ENCODE data around the gene GDF9. TPM values are rescaled to one million over a fixed set of nuclear protein-coding genes. Genes with fewer than 3 reads are reported as not detected.

The GDF9 gene
- total RNA-seq, 3 donors from 2014 or later (not counting 1 experiment from before 2014, with no cell fraction given): 0.53 to 0.78 (median 0.57) TPM

DNA sequence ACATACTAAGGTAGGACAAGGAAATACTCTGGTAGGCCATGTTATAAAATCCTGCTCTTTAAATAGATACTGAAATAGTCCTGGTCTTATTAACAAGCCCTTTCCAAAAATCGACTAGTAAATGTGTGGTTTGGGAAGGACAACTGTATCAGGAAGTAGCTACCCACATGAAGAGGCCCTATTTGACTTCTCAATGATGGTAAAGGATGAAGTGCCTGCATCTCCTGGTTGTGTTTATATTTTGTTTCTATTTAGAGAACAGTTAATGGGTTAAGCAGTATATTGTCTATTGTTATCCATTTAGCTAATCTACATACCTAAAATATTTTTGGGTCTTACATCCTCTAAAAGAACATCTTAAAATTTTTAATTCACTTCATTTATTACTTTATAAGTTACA lies 12.5 kb downstream of the GDF9 start:
- intact Hi-C loops (cut with micrococcal nuclease): no loop called here
- no peak overlapping the region for H3K27ac Mint-ChIP-seq
- H3K36me3 Mint-ChIP-seq: no peaks in the 10 kb centered on the region
- no peak overlapping the region for H3K4me3 ChIP-seq (ENCODE audit: low read length)
- no peaks in the 10 kb centered on the region for H3K27me3 ChIP-seq (ENCODE audit: control insufficient read depth, insufficient read depth, low read length)
- H3K4me3 Mint-ChIP-seq: no peak overlapping the region
- H3K9me3 ChIP-seq (ENCODE audit: control insufficient read depth, insufficient read depth, low read length): no peaks in the 10 kb centered on the region
- H3K27me3 Mint-ChIP-seq (ENCODE audit: low read depth in 2 of 2): peaks cover under 1 to 11% of the 10 kb centered on the region in 2 donors
- H3K9me3 Mint-ChIP-seq: no peaks in the 10 kb centered on the region
- TF ChIP-seq, protein P1, sequence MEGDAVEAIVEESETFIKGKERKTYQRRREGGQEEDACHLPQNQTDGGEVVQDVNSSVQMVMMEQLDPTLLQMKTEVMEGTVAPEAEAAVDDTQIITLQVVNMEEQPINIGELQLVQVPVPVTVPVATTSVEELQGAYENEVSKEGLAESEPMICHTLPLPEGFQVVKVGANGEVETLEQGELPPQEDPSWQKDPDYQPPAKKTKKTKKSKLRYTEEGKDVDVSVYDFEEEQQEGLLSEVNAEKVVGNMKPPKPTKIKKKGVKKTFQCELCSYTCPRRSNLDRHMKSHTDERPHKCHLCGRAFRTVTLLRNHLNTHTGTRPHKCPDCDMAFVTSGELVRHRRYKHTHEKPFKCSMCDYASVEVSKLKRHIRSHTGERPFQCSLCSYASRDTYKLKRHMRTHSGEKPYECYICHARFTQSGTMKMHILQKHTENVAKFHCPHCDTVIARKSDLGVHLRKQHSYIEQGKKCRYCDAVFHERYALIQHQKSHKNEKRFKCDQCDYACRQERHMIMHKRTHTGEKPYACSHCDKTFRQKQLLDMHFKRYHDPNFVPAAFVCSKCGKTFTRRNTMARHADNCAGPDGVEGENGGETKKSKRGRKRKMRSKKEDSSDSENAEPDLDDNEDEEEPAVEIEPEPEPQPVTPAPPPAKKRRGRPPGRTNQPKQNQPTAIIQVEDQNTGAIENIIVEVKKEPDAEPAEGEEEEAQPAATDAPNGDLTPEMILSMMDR (IDR thresholded peaks at IDR 0.05): no peak
- H3K27ac ChIP-seq (ENCODE audit: low read length): no peak overlapping the region
- ATAC-seq: no peak
- DNase-seq: no peak
- H3K4me1 Mint-ChIP-seq: no peaks in the 10 kb centered on the region
- no peaks in the 10 kb centered on the region for H3K4me1 ChIP-seq (ENCODE audit: control insufficient read depth, insufficient read depth, low read length)
- WGBS (ENCODE audit: insufficient coverage): 0% methylated on average over 1 of the region's 1 CpG
- H3K36me3 ChIP-seq (ENCODE audit: control insufficient read depth, insufficient read depth, low read length): no peaks in the 10 kb centered on the region

DNA sequence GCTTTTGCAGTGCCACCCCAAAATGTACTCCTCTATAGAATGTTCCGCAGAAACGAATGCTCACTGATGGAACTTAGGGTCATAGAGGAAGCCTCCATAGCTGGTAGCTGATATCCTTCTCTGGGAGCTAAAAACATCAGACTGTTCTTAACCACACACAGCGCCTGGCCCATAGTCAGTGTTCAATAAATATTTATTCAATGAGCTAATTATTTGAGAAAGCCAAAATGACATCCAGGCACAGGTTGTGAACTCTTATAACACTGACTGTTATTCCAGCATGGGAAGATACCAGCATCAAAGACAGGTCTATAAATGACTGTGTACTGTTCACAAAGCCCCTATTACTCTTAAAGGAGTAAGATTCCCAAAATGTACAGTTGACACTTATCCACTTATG lies 12.9 kb downstream of the GDF9 start:
- H3K9me3 Mint-ChIP-seq: no peaks in the 10 kb centered on the region

DNA sequence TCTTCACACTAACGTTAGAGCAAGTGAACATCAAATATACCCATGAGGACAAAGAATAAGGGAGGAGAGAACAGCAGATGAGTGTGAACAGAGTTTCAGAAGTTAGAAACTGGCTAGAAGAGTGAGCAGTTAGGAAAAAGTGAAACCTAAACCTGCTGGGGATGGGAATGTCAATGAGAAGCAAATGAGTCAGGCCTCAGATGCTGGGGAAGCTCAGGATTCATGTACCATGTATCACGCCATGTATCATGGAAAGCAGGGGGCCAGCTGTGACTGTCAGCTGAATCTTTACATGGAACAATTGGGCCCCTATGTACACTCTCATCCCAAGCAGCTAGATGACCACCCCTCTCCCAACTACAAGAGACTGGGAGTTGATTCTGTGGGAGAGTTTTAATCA lies 16.2 kb downstream of the GDF9 start:
- H3K36me3 Mint-ChIP-seq: no peaks in the 10 kb centered on the region

More for the DNA sequence above, 12.9 kb downstream of the GDF9 start:
- DNase-seq: no peak
- no peaks in the 10 kb centered on the region for H3K36me3 ChIP-seq (ENCODE audit: control insufficient read depth, insufficient read depth, low read length)
- no peak overlapping the region for H3K4me3 ChIP-seq (ENCODE audit: low read length)
- TF ChIP-seq, protein P1 (IDR thresholded peaks at IDR 0.05): no peak
- H3K4me1 ChIP-seq (ENCODE audit: control insufficient read depth, insufficient read depth, low read length): no peaks in the 10 kb centered on the region
- ATAC-seq: no peak
- H3K9me3 ChIP-seq (ENCODE audit: control insufficient read depth, insufficient read depth, low read length): no peaks in the 10 kb centered on the region
- H3K27me3 ChIP-seq (ENCODE audit: control insufficient read depth, insufficient read depth, low read length): no peaks in the 10 kb centered on the region
- no peak overlapping the region for H3K27ac Mint-ChIP-seq
- peaks cover 5 to 11% of the 10 kb centered on the region in 2 donors for H3K27me3 Mint-ChIP-seq (ENCODE audit: low read depth in 2 of 2)
- no peaks in the 10 kb centered on the region for H3K4me1 Mint-ChIP-seq
- H3K36me3 Mint-ChIP-seq: no peaks in the 10 kb centered on the region
- intact Hi-C loops (cut with micrococcal nuclease): no loop called here
- WGBS (ENCODE audit: insufficient coverage): 97% methylated on average over 3 of the region's 3 CpGs
- no peak overlapping the region for H3K27ac ChIP-seq (ENCODE audit: low read length)
- no peak overlapping the region for H3K4me3 Mint-ChIP-seq

DNA sequence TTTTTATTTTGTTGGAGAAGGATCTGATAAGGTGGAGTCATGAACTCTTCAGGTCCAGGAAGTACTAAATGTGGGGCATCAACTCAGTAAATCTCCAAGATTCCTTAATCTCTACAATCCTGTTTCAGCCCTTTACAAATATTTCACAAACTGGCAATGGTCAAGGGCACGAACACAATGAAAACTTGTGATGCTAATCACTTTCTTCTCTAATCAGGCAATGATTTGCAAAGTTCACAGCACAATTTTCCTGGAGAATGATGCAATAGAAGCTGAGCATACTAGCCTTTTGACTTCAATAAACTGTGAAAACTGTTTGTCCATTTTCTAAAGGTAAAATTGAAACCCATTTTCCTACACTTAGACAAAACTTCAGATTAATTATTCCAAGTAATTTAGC lies 16.9 kb downstream of the GDF9 start:
- no peak for ATAC-seq
- H3K36me3 ChIP-seq (ENCODE audit: control insufficient read depth, insufficient read depth, low read length): no peaks in the 10 kb centered on the region
- Mint-ChIP-seq H3K36me3 (no peaks in the 10 kb centered on the region), H3K27me3 (ENCODE audit: low read depth in 2 of 2) (peaks cover 6 to 7% of the 10 kb centered on the region in 2 donors), H3K4me3 (no peak overlapping the region), H3K9me3 (no peaks in the 10 kb centered on the region), H3K4me1 (no peaks in the 10 kb centered on the region), H3K27ac (no peak overlapping the region)
- no peaks in the 10 kb centered on the region for H3K27me3 ChIP-seq (ENCODE audit: control insufficient read depth, insufficient read depth, low read length)
- no peaks in the 10 kb centered on the region for H3K4me1 ChIP-seq (ENCODE audit: control insufficient read depth, insufficient read depth, low read length)
- H3K27ac ChIP-seq (ENCODE audit: low read length): no peak overlapping the region
- WGBS (ENCODE audit: insufficient coverage): 69% methylated on average over 1 of the region's 1 CpG
- no peak overlapping the region for H3K4me3 ChIP-seq (ENCODE audit: low read length)
- no peak for DNase-seq
- H3K9me3 ChIP-seq (ENCODE audit: control insufficient read depth, insufficient read depth, low read length): no peaks in the 10 kb centered on the region
- TF ChIP-seq, protein P1 (IDR thresholded peaks at IDR 0.05): no peak
- intact Hi-C loops (cut with micrococcal nuclease): no loop called here

More for the DNA sequence above, 16.2 kb downstream of the GDF9 start:
- H3K9me3 ChIP-seq (ENCODE audit: control insufficient read depth, insufficient read depth, low read length): no peaks in the 10 kb centered on the region
- H3K36me3 ChIP-seq (ENCODE audit: control insufficient read depth, insufficient read depth, low read length): no peaks in the 10 kb centered on the region
- Mint-ChIP-seq H3K4me1 (no peaks in the 10 kb centered on the region), H3K4me3 (no peak overlapping the region), H3K9me3 (no peaks in the 10 kb centered on the region), H3K27me3 (ENCODE audit: low read depth in 2 of 2) (peaks cover 6 to 7% of the 10 kb centered on the region in 2 donors), H3K27ac (no peak overlapping the region)
- H3K4me3 ChIP-seq (ENCODE audit: low read length): no peak overlapping the region
- H3K27me3 ChIP-seq (ENCODE audit: control insufficient read depth, insufficient read depth, low read length): no peaks in the 10 kb centered on the region
- WGBS (ENCODE audit: insufficient coverage): 90% methylated on average over 2 of the region's 2 CpGs
- H3K27ac ChIP-seq (ENCODE audit: low read length): no peak overlapping the region
- TF ChIP-seq, protein P1 (IDR thresholded peaks at IDR 0.05): no peak
- intact Hi-C loops (cut with micrococcal nuclease): no loop called here
- H3K4me1 ChIP-seq (ENCODE audit: control insufficient read depth, insufficient read depth, low read length): no peaks in the 10 kb centered on the region
- ATAC-seq: no peak
- DNase-seq: no peak
